Mesodermal cell (in vitro differentiated cells): ENCODE data around the gene KLHL3.

ENCODE experiments used
- H3K27ac ChIP-seq: 2 replicates; pipeline ENCODE4 v1.7.0; 2013; ENCODE audit warnings: mild to moderate bottlenecking, low read depth, low read length, moderate library complexity; ENCODE audit not compliant: severe bottlenecking
- H3K36me3 ChIP-seq: 2 replicates; pipeline ENCODE4 v1.7.1; 2013; ENCODE audit warnings: mild to moderate bottlenecking, low read length, moderate library complexity; ENCODE audit not compliant: control insufficient read depth, insufficient read depth
- H3K4me1 ChIP-seq: one replicate; pipeline ENCODE4 v1.7.1; 2013; ENCODE audit warnings: mild to moderate bottlenecking, low read length; ENCODE audit not compliant: insufficient read depth, control insufficient read depth, poor library complexity, severe bottlenecking
- H3K4me3 ChIP-seq: 2 replicates; pipeline ENCODE4 v1.7.0; 2013; ENCODE audit warnings: low read length, control low read depth, mild to moderate bottlenecking; ENCODE audit not compliant: insufficient read depth, poor library complexity, severe bottlenecking; ENCODE audit errors: extremely low read depth
- H3K9me3 ChIP-seq: 2 replicates; pipeline ENCODE4 v1.7.1; 2013; ENCODE audit warnings: mild to moderate bottlenecking, low read length, moderate library complexity; ENCODE audit not compliant: control insufficient read depth
- WGBS, 2 experiments: methylation state at CpG; one replicate each; pipeline ENCODE4 v1.1.5; 2013; ENCODE audit warnings: missing lambda C conversion rate in 2 of 2; ENCODE audit not compliant: insufficient coverage in 2 of 2; 5-methylcytosine and 5-hydroxymethylcytosine counted together

Gene KLHL3

GRCh38 chr5:137621306-137621705, 114.6 kb downstream of the KLHL3 start:
- H3K9me3 ChIP-seq: no peaks in the 10 kb centered on the region
- 100% methylated on average over 1 of the region's 3 CpGs for WGBS, 2 experiments
- H3K36me3 ChIP-seq: peaks cover 2% of the 10 kb centered on the region
- peaks cover 5% of the 10 kb centered on the region for H3K4me1 ChIP-seq
- H3K4me3 ChIP-seq: no peak overlapping the region
- H3K27ac ChIP-seq: no peak overlapping the region

- Histone ChIP-seq H3K36me3 (peaks cover 2% of the 10 kb centered on the region), H3K9me3 (no peaks in the 10 kb centered on the region), H3K4me3 (no peak overlapping the region), H3K27ac (no peak overlapping the region), H3K4me1 (peaks cover 8% of the 10 kb centered on the region)
- 93 to 95% methylated on average over 10 to 11 of the region's 12 CpGs for WGBS, 2 experiments
Measured at GRCh38 chr5:137619191-137619870, 116.6 kb downstream of the KLHL3 start.

DNA sequence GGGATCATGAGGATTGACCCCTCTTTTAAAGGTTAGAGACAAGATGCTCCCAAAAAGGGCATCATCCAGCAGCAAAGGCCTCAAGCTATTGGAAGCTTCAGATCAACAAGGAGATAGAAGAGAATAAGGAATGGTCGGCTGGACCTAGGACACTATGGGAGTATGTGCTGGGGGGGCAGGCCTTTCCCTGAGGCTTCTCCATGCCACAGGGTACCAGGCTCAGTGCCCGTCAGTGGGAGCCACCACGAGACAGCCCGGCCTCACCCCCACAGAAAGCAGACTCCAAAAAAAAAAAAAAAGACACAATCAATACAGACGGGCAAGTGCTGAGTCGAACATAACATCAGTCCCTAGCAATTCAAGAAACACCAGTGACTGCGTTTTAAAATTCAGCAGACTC, 117.4 kb downstream of the KLHL3 start:
- Histone ChIP-seq H3K4me3 (no peak overlapping the region), H3K27ac (no peak overlapping the region), H3K36me3 (peaks cover 2% of the 10 kb centered on the region), H3K4me1 (peaks cover 8% of the 10 kb centered on the region), H3K9me3 (no peaks in the 10 kb centered on the region)
- WGBS, 2 experiments: 80 to 100% methylated on average over 1 of the region's 7 CpGs

DNA sequence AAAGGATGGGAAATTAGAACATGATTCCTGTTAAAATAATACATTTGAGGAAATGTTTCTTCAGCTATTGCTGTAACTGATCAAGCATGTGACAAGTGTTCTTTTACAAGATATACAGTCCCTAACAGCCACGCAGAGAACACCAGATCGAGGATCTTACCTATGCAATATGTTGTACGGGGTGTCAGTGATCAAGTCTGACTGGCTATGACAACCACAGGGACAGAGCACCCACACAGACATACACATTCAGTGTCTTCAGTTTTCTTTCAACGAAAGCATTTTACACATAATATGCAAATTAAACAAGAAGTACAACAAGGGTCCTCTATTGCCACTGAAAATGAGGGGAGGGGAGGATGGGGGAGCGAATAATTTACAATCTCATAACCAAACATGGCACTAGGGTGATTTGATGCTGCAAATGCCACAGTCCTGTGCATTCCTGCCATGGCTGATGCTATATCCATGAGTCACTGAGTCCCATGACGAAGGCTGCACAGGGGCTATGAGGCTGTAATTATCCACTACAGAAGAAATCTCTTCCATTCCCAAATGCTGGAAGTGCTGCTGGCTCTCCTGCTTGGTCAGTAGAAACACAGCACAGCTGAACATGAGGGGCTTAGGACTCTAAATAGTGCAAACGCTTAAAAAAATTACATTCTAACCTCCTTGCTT, 118.2 kb downstream of the KLHL3 start:
- no peaks in the 10 kb centered on the region for H3K9me3 ChIP-seq
- no peak overlapping the region for H3K27ac ChIP-seq
- peaks cover 2% of the 10 kb centered on the region for H3K36me3 ChIP-seq
- H3K4me3 ChIP-seq: no peak overlapping the region
- peaks cover 8% of the 10 kb centered on the region for H3K4me1 ChIP-seq
- 91 to 100% methylated on average over 2 to 5 of the region's 7 CpGs for WGBS, 2 experiments

DNA sequence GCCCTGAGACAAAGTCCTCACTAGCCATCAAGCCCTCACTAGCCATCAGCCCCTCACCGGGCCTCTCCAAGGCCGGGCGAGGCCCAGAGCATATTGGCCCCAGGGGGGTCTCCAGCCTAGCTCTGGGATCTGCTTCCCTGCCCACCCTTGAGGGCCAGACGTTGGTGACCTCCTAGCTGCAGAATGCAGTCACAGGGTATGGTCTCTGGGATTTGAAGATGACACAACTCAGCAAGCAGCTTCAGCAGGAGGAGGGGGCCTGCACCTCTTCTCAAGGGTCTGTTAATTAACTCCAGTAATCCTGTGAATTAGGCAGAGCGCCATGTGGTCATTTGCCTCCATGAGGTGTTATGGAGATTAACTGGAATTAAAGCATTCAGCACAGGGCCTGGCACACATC, 119.8 kb downstream of the KLHL3 start:
- H3K9me3 ChIP-seq: no peaks in the 10 kb centered on the region
- H3K4me3 ChIP-seq: no peak overlapping the region
- H3K36me3 ChIP-seq: no peaks in the 10 kb centered on the region
- 73 to 83% methylated on average over 4 to 5 of the region's 5 CpGs for WGBS, 2 experiments
- H3K4me1 ChIP-seq: peaks cover 8% of the 10 kb centered on the region
- H3K27ac ChIP-seq: no peak overlapping the region

DNA sequence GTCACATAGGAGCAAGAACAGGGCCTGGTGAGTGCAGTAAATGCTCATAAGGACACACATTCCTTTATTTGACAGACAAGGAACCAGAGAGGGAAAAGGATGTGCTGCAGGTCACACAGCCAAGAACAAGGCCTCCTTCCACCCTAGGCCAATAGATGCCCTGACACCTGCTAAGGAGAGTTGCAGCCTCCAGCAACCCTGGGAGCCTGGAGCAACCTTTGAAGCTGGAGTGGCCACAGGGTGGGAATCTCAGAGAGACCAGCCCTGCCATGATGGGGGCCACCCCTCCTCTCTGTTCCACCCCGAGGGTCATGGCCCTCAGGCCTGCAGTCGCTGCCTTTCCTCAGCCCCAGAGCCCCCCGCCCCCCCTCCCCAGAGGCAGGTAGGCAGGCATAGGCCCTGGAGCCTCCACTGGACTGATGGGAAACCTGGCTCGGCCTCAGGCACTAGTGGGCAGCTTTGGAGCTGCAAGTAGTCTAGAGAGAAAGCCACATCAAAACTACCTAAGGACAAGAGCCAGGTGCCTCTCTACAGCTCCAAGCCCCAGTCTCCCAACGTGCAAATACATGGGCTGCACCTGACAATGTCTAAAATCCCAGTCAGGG, 120.6 kb downstream of the KLHL3 start:
- H3K9me3 ChIP-seq: no peaks in the 10 kb centered on the region
- no peak overlapping the region for H3K27ac ChIP-seq
- no peaks in the 10 kb centered on the region for H3K36me3 ChIP-seq
- WGBS, 2 experiments: 86 to 100% methylated on average over 1 of the region's 5 CpGs
- peaks cover 8% of the 10 kb centered on the region for H3K4me1 ChIP-seq
- no peak overlapping the region for H3K4me3 ChIP-seq

GRCh38 chr5:137613554-137614265, 122.2 kb downstream of the KLHL3 start:
- Histone ChIP-seq H3K4me3 (no peak overlapping the region), H3K4me1 (peaks cover 8% of the 10 kb centered on the region), H3K9me3 (no peaks in the 10 kb centered on the region), H3K27ac (no peak overlapping the region), H3K36me3 (no peaks in the 10 kb centered on the region)
- WGBS, 2 experiments: 94 to 96% methylated on average over 6 of the region's 7 CpGs

DNA sequence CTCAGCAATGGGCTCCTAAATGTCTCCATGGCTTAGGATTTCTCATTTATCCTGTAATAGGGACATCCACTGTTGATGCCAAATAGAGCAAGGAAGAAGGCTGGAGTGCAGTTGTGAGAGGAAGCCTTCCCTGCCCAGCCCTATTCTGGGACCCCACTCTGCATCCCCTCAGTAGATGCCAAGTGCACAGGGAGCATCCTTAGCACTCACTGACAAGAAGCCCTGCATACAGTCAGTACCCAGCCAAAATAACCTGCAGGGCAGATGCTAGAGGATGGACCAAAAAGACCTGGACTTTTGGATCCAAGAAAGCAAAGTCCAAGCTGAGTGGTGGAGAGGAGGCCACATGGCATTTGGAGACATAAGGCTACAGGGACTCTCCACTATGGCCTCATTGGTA, 123.3 kb downstream of the KLHL3 start:
- Histone ChIP-seq H3K27ac (no peak overlapping the region), H3K36me3 (no peaks in the 10 kb centered on the region), H3K4me3 (no peak overlapping the region), H3K4me1 (peaks cover 5% of the 10 kb centered on the region), H3K9me3 (no peaks in the 10 kb centered on the region)

GRCh38 chr5:137611794-137612435, 124.0 kb downstream of the KLHL3 start:
- Histone ChIP-seq H3K27ac (no peak overlapping the region), H3K4me3 (no peak overlapping the region), H3K36me3 (no peaks in the 10 kb centered on the region), H3K4me1 (peaks cover 5% of the 10 kb centered on the region), H3K9me3 (no peaks in the 10 kb centered on the region)
- WGBS, 2 experiments: 92 to 97% methylated on average over 5 to 6 of the region's 9 CpGs

GRCh38 chr5:137611011-137611580, 124.8 kb downstream of the KLHL3 start:
- peaks cover under 1% of the 10 kb centered on the region for H3K4me1 ChIP-seq
- no peak overlapping the region for H3K4me3 ChIP-seq
- WGBS, 2 experiments: 87 to 97% methylated on average over 3 to 4 of the region's 4 CpGs

More at GRCh38 chr5:137611011-137611580, 124.8 kb downstream of the KLHL3 start:
- Histone ChIP-seq H3K9me3 (no peaks in the 10 kb centered on the region), H3K36me3 (no peaks in the 10 kb centered on the region), H3K27ac (no peak overlapping the region)
